ENCODE measurements around the gene KRT7. TPM values are rescaled to one million over a fixed set of nuclear protein-coding genes. Genes with fewer than 3 reads are reported as not detected.

Gene KRT7
- polyA plus RNA-seq, 1 of the 3 experiments (the other 2 are of a cell fraction), result 5.4 TPM

GRCh38 chr12:52197371-52198231 is 35.4 kb upstream of the KRT7 start:
- Histone ChIP-seq H3K4me3 (ENCODE audit: low read depth in 2 of 2, low read length in 1 of 2) (no peak overlapping the region), H3K79me2 (ENCODE audit: insufficient read depth) (no peaks in the 10 kb centered on the region), H3K27ac (ENCODE audit: low read depth in 2 of 2, low read length in 1 of 2) (peak overlapping the region in 1 of 2 experiments; percentile 100; a peak in 2 of 4 replicates), H2AFZ (ENCODE audit: low read depth) (no peak overlapping the region), H3K4me2 (no peak overlapping the region), H3K9ac (no peak overlapping the region), H3K36me3 (replicated peaks in 1 of 2; ENCODE audit: control insufficient read depth in 1 of 2, insufficient read depth in 2 of 2, low read length in 1 of 2) (no peaks in the 10 kb centered on the region), H3K4me1 (ENCODE audit: control insufficient read depth in 1 of 2, insufficient read depth in 2 of 2, low read depth in 1 of 2, low read length in 1 of 2) (peaks cover 26 to 83% of the 10 kb centered on the region in 2 experiments), H3K9me3 (no peaks in the 10 kb centered on the region), H3K9me2 (no peaks in the 10 kb centered on the region), H3F3A (replicated peaks; ENCODE audit: insufficient read depth) (no peaks in the 10 kb centered on the region), H3K27me3 (ENCODE audit: insufficient read depth) (no peaks in the 10 kb centered on the region), H4K20me1 (ENCODE audit: insufficient read depth) (no peaks in the 10 kb centered on the region)
- 82% methylated on average over 11 of the region's 11 CpGs for WGBS (ENCODE audit: low lambda C conversion rate)
- ChIA-PET POLR2A (interaction anchor here (6.7 kb wide), 1 partner anchor 12 kb away, joined by 53 read pairs; no protein-coding TSS in a partner anchor), CTCF (interaction anchor here (0.8 to 2.4 kb wide), 3 partner anchors 11 to 130 kb away, joined by 3 to 7 read pairs (median 3); no protein-coding TSS in a partner anchor)
- TF ChIP-seq MEF2A (IDR thresholded peaks at IDR 0.05; ENCODE audit: borderline replicate concordance, low read depth), result no peak
- TF ChIP-seq ZBTB33 (IDR thresholded peaks at IDR 0.05; ENCODE audit: borderline replicate concordance, low read depth), result no peak
- TF ChIP-seq YY1 (IDR thresholded peaks at IDR 0.05; ENCODE audit: low read depth), result no peak
- no peak for TF ChIP-seq USF1 (IDR thresholded peaks at IDR 0.05; ENCODE audit: borderline replicate concordance, low read depth)
- no peak for TF ChIP-seq CTCF (IDR thresholded peaks at IDR 0.05)
- no peak for TF ChIP-seq FOSL2 (IDR thresholded peaks at IDR 0.05; ENCODE audit: borderline replicate concordance, low read depth)
- no peak for TF ChIP-seq NFIC (IDR thresholded peaks at IDR 0.05; ENCODE audit: borderline replicate concordance)
- no peak for TF ChIP-seq RCOR1 (IDR thresholded peaks at IDR 0.05; ENCODE audit: low read length)
- TF ChIP-seq FOXJ3 (CRISPR knock-in tag; IDR thresholded peaks at IDR 0.05), result no peak
- TF ChIP-seq EP300 (IDR thresholded peaks at IDR 0.05; ENCODE audit: borderline replicate concordance in 1 of 2, low read depth in 1 of 2, low read length in 1 of 2), result no peak
- TF ChIP-seq TEAD4 (IDR thresholded peaks at IDR 0.05; ENCODE audit: borderline replicate concordance, insufficient read depth), result no peak
- TF ChIP-seq RXRA (IDR thresholded peaks at IDR 0.05; ENCODE audit: borderline replicate concordance, low read depth), result no peak
- TF ChIP-seq USF2 (IDR thresholded peaks at IDR 0.05; ENCODE audit: borderline replicate concordance, low read depth, low read length), result no peak
- no peak for TF ChIP-seq REST (IDR thresholded peaks at IDR 0.05; ENCODE audit: low read depth, low read length)
- no peak for TF ChIP-seq SIN3A (IDR thresholded peaks at IDR 0.05; ENCODE audit: borderline replicate concordance, low read depth, low read length)
- no peak for TF ChIP-seq NRF1 (IDR thresholded peaks at IDR 0.05; ENCODE audit: low read depth, low read length)
- TF ChIP-seq FOXM1 (IDR thresholded peaks at IDR 0.05; ENCODE audit: low read depth), result no peak
- no peak for TF ChIP-seq GABPA (IDR thresholded peaks at IDR 0.05; ENCODE audit: low read depth)
- TF ChIP-seq ELF1 (IDR thresholded peaks at IDR 0.05), result no peak
- DNase-seq, result no peak

All from SK-N-SH (cell line).